GM20000 (cell line): ENCODE measurements around the gene VEPH1.

Experiments used
- DNase-seq: peaks from one replicate; pipeline ENCODE4 v3.0.0; 2012; ENCODE audit warnings: low spot score
- TF ChIP-seq, protein P1 (sequence below): IDR thresholded peaks from 2 replicates; pipeline ENCODE4 v1.5.1; 2012; ENCODE audit warnings: mild to moderate bottlenecking, control low read depth; ENCODE audit errors: extremely low read depth, missing control alignments

The VEPH1 gene

DNA sequence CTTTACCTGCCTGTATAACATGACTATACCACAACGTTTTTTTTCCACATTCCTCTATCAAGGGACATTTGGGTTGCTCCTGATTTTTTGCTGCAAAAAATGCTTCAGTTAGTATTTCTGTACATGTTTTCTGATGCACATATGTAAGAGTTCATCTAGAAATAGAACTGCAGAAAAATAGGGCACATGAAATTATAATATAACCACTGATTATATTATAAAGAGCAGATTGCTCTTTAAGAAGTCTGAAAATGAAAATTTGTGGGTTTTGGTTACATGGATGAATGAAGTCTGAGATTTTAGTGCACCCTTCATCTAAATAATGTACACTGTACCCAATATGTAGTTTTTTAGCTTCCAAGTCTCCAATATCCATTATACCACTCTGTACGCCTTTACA, 196.7 kb downstream of the VEPH1 start:
- TF ChIP-seq, protein P1, sequence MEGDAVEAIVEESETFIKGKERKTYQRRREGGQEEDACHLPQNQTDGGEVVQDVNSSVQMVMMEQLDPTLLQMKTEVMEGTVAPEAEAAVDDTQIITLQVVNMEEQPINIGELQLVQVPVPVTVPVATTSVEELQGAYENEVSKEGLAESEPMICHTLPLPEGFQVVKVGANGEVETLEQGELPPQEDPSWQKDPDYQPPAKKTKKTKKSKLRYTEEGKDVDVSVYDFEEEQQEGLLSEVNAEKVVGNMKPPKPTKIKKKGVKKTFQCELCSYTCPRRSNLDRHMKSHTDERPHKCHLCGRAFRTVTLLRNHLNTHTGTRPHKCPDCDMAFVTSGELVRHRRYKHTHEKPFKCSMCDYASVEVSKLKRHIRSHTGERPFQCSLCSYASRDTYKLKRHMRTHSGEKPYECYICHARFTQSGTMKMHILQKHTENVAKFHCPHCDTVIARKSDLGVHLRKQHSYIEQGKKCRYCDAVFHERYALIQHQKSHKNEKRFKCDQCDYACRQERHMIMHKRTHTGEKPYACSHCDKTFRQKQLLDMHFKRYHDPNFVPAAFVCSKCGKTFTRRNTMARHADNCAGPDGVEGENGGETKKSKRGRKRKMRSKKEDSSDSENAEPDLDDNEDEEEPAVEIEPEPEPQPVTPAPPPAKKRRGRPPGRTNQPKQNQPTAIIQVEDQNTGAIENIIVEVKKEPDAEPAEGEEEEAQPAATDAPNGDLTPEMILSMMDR, result no peak
- DNase-seq, result no peak

DNA sequence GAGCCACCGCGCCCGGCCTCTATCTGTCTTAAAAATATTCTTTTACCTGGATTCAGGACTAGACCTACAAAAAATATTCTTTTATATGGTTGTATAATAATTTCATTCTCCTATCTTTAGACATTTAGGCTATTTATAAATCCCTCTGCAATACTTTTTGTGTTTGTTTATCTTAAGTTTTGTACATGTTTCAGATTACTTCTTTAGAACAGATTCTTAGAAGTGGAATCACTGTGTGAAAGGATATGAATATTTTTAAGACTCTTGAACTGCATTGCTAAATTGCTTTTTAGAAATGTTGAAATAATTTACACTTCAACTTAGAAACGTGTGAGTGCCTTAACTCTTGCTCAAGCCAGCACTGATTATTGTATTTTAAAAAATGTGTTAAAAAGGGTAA, 197.8 kb downstream of the VEPH1 start:
- TF ChIP-seq, protein P1, result no peak
- DNase-seq, result no peak

DNA sequence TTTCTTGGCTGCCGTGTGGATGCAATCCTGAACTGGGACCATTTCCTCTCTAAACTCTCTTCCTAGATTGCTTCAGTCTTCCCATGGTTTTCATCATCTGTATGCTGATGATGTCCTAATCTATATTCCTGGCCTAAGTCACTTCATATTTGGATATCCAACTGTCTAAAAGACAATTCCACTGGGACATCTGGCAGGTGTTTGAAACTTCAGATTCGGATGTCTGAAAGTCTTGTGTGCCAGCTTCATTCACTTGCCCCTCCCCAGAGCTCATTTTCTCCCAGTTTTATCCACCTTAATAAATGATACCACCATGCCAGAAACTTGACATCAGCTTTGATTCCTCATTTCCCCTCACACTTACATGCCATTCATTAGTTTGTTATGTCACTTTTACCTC, 201.5 kb downstream of the VEPH1 start:
- DNase-seq, result no peak
- TF ChIP-seq, protein P1, result no peak

DNA sequence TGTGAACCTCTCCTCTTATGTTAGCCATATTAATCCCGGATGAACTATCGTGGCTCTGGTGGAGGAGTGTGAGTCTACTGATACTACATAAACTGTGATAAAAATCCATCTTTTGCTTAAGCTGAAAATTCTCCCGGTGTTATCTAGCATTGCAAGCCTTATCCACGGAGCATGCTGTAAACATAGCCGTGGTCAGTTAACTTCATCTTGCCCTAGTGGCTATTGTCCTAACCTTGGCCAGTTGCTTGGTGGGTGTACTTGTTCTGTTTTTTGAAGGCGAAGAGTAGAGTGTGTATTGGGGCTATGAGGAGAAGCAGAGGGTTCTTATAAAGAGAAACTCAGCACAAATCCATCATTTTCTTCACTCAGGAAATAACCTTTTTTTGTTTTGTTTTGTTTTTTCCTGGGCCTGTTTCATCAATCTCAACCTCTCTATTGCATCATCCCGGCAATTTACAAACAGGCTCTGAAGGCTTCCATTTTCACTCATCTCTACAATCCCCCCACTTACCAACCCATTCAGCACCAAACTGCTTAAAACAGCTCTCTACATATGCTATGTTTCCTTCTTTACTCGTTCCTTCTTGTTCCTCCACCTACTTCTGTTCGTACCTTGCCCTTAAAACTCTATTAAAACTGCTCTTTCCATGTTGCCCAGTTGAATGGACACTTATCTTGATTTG, 202.1 kb downstream of the VEPH1 start:
- no peak for DNase-seq
- TF ChIP-seq, protein P1, result no peak

DNA sequence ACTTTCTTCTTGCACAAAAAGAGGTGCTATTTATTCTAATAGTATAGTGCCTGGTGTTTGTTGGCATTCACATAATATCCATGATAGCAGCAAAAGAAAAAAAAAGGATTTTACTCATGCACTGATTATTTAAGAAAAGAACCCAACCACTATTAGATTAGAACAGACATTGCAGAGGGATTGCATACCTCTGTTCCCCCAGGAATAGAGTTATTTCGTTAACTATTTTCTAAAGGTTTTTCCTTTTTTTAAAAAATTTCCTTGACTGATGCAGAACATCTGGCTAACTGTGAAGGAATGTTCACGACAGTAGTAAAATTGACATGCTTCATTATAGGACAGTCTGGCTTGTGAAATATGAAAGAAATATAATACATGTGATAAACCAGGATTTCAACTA, 203.1 kb downstream of the VEPH1 start:
- TF ChIP-seq, protein P1, result no peak
- no peak for DNase-seq

DNA sequence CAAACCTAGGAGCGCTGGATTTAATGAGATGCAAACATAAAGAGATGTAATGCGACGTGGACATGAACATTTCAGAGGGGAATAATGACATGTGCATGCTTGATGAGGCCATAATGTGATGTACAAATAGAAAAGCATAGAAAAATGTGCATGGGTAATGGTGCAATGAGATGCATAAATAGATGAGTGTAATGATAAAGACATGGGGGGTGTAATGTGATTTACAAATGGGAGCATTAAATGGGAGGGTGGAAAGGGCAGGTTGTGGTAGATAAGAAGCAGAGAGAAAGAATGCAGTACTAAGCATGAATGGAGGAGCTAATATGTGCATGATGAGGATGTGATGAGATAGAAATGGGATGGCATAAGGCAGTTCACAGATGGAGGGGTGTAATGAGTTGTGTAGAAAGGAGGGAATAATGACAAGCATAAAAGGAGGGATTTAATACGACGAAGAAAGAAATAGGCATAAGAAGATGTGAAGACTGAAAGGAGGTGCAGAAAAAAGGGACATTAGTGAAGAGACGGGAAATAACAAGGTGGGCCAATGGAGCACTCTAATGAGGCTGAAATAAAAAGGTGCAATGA, 205.8 kb downstream of the VEPH1 start:
- TF ChIP-seq, protein P1, result no peak
- no peak for DNase-seq

DNA sequence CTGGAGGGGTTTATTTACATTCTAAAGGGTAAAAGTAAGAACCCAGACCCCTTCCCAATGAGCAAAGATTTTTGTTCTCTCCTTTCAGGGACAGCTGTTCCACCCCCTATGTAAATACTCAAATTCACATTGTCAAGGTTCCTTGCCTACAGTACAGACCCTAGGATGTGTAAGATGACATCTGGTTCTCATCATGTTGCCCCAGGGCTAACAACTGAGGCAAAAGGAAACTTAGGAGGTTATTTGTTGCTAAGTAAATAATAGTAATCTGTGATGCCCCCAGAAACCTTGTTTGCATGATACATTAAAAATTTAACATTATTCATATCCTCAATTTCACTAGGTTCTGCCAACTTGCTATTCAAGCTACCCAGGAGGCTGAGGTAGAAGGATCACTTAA, 208.3 kb downstream of the VEPH1 start:
- TF ChIP-seq, protein P1, result no peak
- no peak for DNase-seq
